Uterus (tissue), 2 donors: ENCODE data around the gene ZNF275.

Experiments used
- CTCF ChIP-seq, 4 experiments: fragments of 200-600 bp in 2 of 4; fragments of 450-650 bp in 2 of 4; sonication (generic) in 2 of 4; IDR thresholded peaks; one replicate each; pipeline ENCODE4 v1.5.1; 2016 to 2019; ENCODE audit warnings: antibody characterized with exemption in 4 of 4, mild to moderate bottlenecking in 2 of 4, moderate library complexity in 1 of 4
- POLR2A ChIP-seq, 2 donors: fragments of 450-650 bp; IDR thresholded peaks; one replicate each; pipeline ENCODE4 v1.6.1; 2016; ENCODE audit warnings: antibody characterized with exemption in 2 of 2, mild to moderate bottlenecking in 1 of 2, moderate library complexity in 1 of 2

GRCh38 chrX:153306527-153307115, 27.3 kb upstream of the ZNF275 start:
- TF ChIP-seq CTCF (IDR thresholded peaks at IDR 0.05) (no peak), POLR2A (IDR thresholded peaks at IDR 0.05) (no peak)
